IMR-90 (cell line): Measurements from ENCODE around the gene ACCSL. TPM values are rescaled to one million over a fixed set of nuclear protein-coding genes. Genes with fewer than 3 reads are reported as not detected.
A peak's percentile ranks its signal among the peaks of the same experiment; 100 is the strongest.

Experiments
- ATAC-seq: fragments of 200-7000 bp; cut with Tn5 transposase; 2 replicates; pipeline ENCODE4 v1.9.1; 2020; ENCODE audit warnings: low read depth, mild to moderate bottlenecking, moderate library complexity
- BruUV-seq: library from RNA; stranded (reverse); fragments of 400-500 nt; replicated peaks from 2 replicates; lab custom pipeline; 2021; lab: Mats Ljungman, UMichigan
- CTCF ChIA-PET: fragments of 300-600 bp; formaldehyde crosslinking; extraction: SDS; loops from one replicate; lab custom pipeline; 2021; ENCODE audit warnings: antibody characterized with exemption; lab: Yijun Ruan, JAX
- POLR2A ChIA-PET: fragments of 300-600 bp; sonication (Branson Sonifier 250); formaldehyde crosslinking; loops from one replicate; lab custom pipeline; 2022; ENCODE audit warnings: antibody characterized with exemption; ENCODE audit not compliant: unreplicated experiment; lab: Charles Lee
- DNase-seq: peaks from one replicate; pipeline ENCODE4 v3.0.0; 2013
- H2AFZ ChIP-seq: replicated peaks from 2 replicates; pipeline ENCODE3; 2013; ENCODE audit warnings: low read length, mild to moderate bottlenecking; ENCODE audit not compliant: poor library complexity
- H2AK5ac ChIP-seq: 2 replicates; pipeline ENCODE4 v1.6.1; 2013; ENCODE audit warnings: low read depth, low read length, inconsistent platforms
- H2AK9ac ChIP-seq: replicated peaks from 2 replicates; pipeline ENCODE3; 2013; ENCODE audit warnings: mild to moderate bottlenecking, low read depth, low read length, moderate library complexity; ENCODE audit not compliant: poor library complexity
- H2BK120ac ChIP-seq: 2 replicates; pipeline ENCODE4 v1.6.1; 2013; ENCODE audit warnings: low read depth, low read length, inconsistent platforms
- H2BK15ac ChIP-seq: 3 replicates; pipeline ENCODE4 v1.6.1; 2013; ENCODE audit warnings: low read depth, low read length, inconsistent platforms
- H2BK20ac ChIP-seq: 2 replicates; pipeline ENCODE4 v1.6.1; 2013; ENCODE audit warnings: low read depth, mild to moderate bottlenecking, inconsistent platforms, low read length, moderate library complexity
- H2BK5ac ChIP-seq: 2 replicates; pipeline ENCODE4 v1.6.1; 2013; ENCODE audit warnings: mild to moderate bottlenecking, low read depth, low read length, inconsistent platforms; ENCODE audit not compliant: poor library complexity, severe bottlenecking
- H3K14ac ChIP-seq: replicated peaks from 2 replicates; pipeline ENCODE4 v1.6.1; 2013; ENCODE audit warnings: low read depth, low read length, inconsistent platforms
- H3K18ac ChIP-seq: 2 replicates; pipeline ENCODE4 v1.6.1; 2013; ENCODE audit warnings: low read depth, low read length, control low read depth
- H3K23ac ChIP-seq: 2 replicates; pipeline ENCODE4 v1.6.1; 2013; ENCODE audit warnings: low read depth, low read length, inconsistent platforms
- H3K27ac ChIP-seq: 2 replicates; pipeline ENCODE4 v1.5.1; 2013; ENCODE audit warnings: mild to moderate bottlenecking, control low read depth, low read length; ENCODE audit not compliant: insufficient read depth
- H3K27me3 ChIP-seq: 2 replicates; pipeline ENCODE4 v1.6.1; 2013; ENCODE audit warnings: low read length; ENCODE audit not compliant: control insufficient read depth, insufficient read depth
- H3K36me3 ChIP-seq: 2 replicates; pipeline ENCODE4 v1.6.1; 2013; ENCODE audit warnings: low read length, mixed read lengths; ENCODE audit not compliant: control insufficient read depth, insufficient read depth
- H3K4ac ChIP-seq: 2 replicates; pipeline ENCODE4 v1.6.1; 2013; ENCODE audit warnings: low read depth, low read length, inconsistent platforms
- H3K4me1 ChIP-seq: 2 replicates; pipeline ENCODE4 v1.6.1; 2013; ENCODE audit warnings: low read length, mixed read lengths; ENCODE audit not compliant: control insufficient read depth, insufficient read depth
- H3K4me2 ChIP-seq: 2 replicates; pipeline ENCODE4 v1.6.1; 2013; ENCODE audit warnings: low read depth, mild to moderate bottlenecking, control low read depth, low read length, moderate library complexity
- H3K4me3 ChIP-seq: 2 replicates; pipeline ENCODE4 v1.5.1; 2013; ENCODE audit warnings: low read depth, mild to moderate bottlenecking, control low read depth, low read length, moderate library complexity; ENCODE audit not compliant: insufficient read depth
- H3K56ac ChIP-seq: 2 replicates; pipeline ENCODE4 v1.6.1; 2013; ENCODE audit warnings: low read length, inconsistent platforms; ENCODE audit not compliant: insufficient read depth; ENCODE audit errors: extremely low read depth
- H3K79me1 ChIP-seq, 2 experiments: 2 replicates each; pipeline ENCODE4 v1.6.1; 2013; ENCODE audit warnings: low read length in 2 of 2, inconsistent platforms in 1 of 2, low read depth in 1 of 2
- H3K9ac ChIP-seq: 2 replicates; pipeline ENCODE4 v1.6.1; 2013; ENCODE audit warnings: low read depth, low read length, control low read depth
- H3K9me1 ChIP-seq: 2 replicates; pipeline ENCODE4 v1.6.1; 2013; ENCODE audit warnings: low read length, inconsistent platforms; ENCODE audit not compliant: insufficient read depth
- H3K9me3 ChIP-seq: 2 replicates; pipeline ENCODE4 v1.6.1; 2013; ENCODE audit warnings: low read length; ENCODE audit not compliant: control insufficient read depth, insufficient read depth
- H4K20me1 ChIP-seq: 2 replicates; pipeline ENCODE4 v1.6.1; 2013; ENCODE audit warnings: low read length, inconsistent platforms; ENCODE audit not compliant: insufficient read depth
- H4K5ac ChIP-seq: 2 replicates; pipeline ENCODE4 v1.6.1; 2013; ENCODE audit warnings: mild to moderate bottlenecking, low read depth, low read length, control low read depth
- H4K8ac ChIP-seq, 2 experiments: 2 replicates each; pipeline ENCODE4 v1.6.1; 2013; ENCODE audit warnings: low read depth in 2 of 2, low read length in 2 of 2, control low read depth in 1 of 2, inconsistent platforms in 1 of 2
- H4K91ac ChIP-seq: 2 replicates; pipeline ENCODE4 v1.6.1; 2013; ENCODE audit warnings: low read depth, low read length, inconsistent platforms; ENCODE audit not compliant: insufficient read depth
- BHLHE40 ChIP-seq: fragments of 150-350 bp; IDR thresholded peaks from 2 replicates; pipeline ENCODE4 v1.6.1; 2016; ENCODE audit warnings: mild to moderate bottlenecking, low read depth, low read length
- CEBPB ChIP-seq: IDR thresholded peaks from 2 replicates; pipeline ENCODE4 v1.6.1; 2012; ENCODE audit warnings: low read depth, low read length, improper control_type of control experiment
- CHD1 ChIP-seq: IDR thresholded peaks from 2 replicates; pipeline ENCODE4 v1.6.1; 2012; ENCODE audit warnings: low read depth, low read length, improper control_type of control experiment
- CTCF ChIP-seq: conservative IDR thresholded peaks from 2 replicates; pipeline ENCODE4 v1.5.1; 2012; ENCODE audit warnings: mild to moderate bottlenecking, low read depth, low read length, improper control_type of control experiment
- ELK1 ChIP-seq: fragments of 150-350 bp; IDR thresholded peaks from 2 replicates; pipeline ENCODE4 v1.6.1; 2016; ENCODE audit warnings: low read depth, mild to moderate bottlenecking, low read length, moderate library complexity, borderline replicate concordance
- FOS ChIP-seq: fragments of 150-350 bp; IDR thresholded peaks from 2 replicates; pipeline ENCODE4 v1.6.1; 2016; ENCODE audit warnings: low read depth, low read length
- MAFK ChIP-seq: IDR thresholded peaks from 2 replicates; pipeline ENCODE4 v1.6.1; 2012; ENCODE audit warnings: low read depth, low read length, improper control_type of control experiment
- MAZ ChIP-seq: IDR thresholded peaks from 2 replicates; pipeline ENCODE4 v1.6.1; 2012; ENCODE audit warnings: low read depth, mild to moderate bottlenecking, low read length, improper control_type of control experiment, moderate library complexity, borderline replicate concordance
- MXI1 ChIP-seq: IDR thresholded peaks from 2 replicates; pipeline ENCODE4 v1.6.1; 2012; ENCODE audit warnings: low read depth, mild to moderate bottlenecking, low read length, moderate library complexity, borderline replicate concordance
- NFE2L2 ChIP-seq: fragments of 150-350 bp; IDR thresholded peaks from 2 replicates; pipeline ENCODE4 v1.6.1; 2016; ENCODE audit warnings: low read depth, mild to moderate bottlenecking, low read length
- POLR2A ChIP-seq: IDR thresholded peaks from 2 replicates; pipeline ENCODE4 v1.6.1; 2012; ENCODE audit warnings: mild to moderate bottlenecking, low read depth, low read length
- RAD21 ChIP-seq: IDR thresholded peaks from 2 replicates; pipeline ENCODE4 v1.6.1; 2012; ENCODE audit warnings: low read length, improper control_type of control experiment
- RCOR1 ChIP-seq: IDR thresholded peaks from 2 replicates; pipeline ENCODE4 v1.6.1; 2012; ENCODE audit warnings: mild to moderate bottlenecking, low read length, improper control_type of control experiment; ENCODE audit not compliant: insufficient replicate concordance
- RFX5 ChIP-seq: IDR thresholded peaks from 2 replicates; pipeline ENCODE4 v1.8.0; 2012; ENCODE audit warnings: low read depth, mild to moderate bottlenecking, low read length, moderate library complexity
- SMC3 ChIP-seq: fragments of 150-350 bp; IDR thresholded peaks from 2 replicates; pipeline ENCODE4 v1.6.1; 2016; ENCODE audit warnings: low read depth, mild to moderate bottlenecking, antibody characterized with exemption, low read length, moderate library complexity
- USF2 ChIP-seq: fragments of 150-350 bp; IDR thresholded peaks from 2 replicates; pipeline ENCODE4 v1.6.1; 2017; ENCODE audit warnings: mild to moderate bottlenecking, antibody characterized with exemption, low read length, low read depth
- WGBS, 2 experiments: methylation state at CpG; one replicate each; pipeline versions ENCODE4 v1.1.5 to v1.1.7; 2013; ENCODE audit warnings: missing lambda C conversion rate in 2 of 2; ENCODE audit not compliant: insufficient read length in 1 of 2; ENCODE audit errors: extremely low coverage in 2 of 2; 5-methylcytosine and 5-hydroxymethylcytosine counted together
- dilution Hi-C: fragments of 300-500 bp; cut with HindIII; formaldehyde crosslinking; loops from one replicate; pipeline ENCODE4 v1.14.3; 2018; ENCODE audit warnings: low sequenced_read_pairs; ENCODE audit not compliant: unreplicated experiment
- in situ Hi-C: fragments of 300-500 bp; cut with MboI; formaldehyde crosslinking; loops from 3 replicates; pipeline ENCODE4 v1.14.3; 2019; ENCODE audit warnings: low sequenced_read_pairs, inconsistent platforms, mixed read lengths
- intact Hi-C: fragments of 100-400 bp; cut with micrococcal nuclease; formaldehyde crosslinking; loops from 2 replicates; pipeline ENCODE4 v1.10.0; 2022
- polyA plus RNA-seq, 3 experiments: library from polyadenylated mRNA; depleted of rRNA; stranded (reverse); fragments of >200 nt; gene quantifications; 2 replicates each; pipeline ENCODE4 v1.2.3, GENCODE V29; 2012; ENCODE audit warnings: low replicate concordance in 1 of 3
- total RNA-seq: library from RNA; depleted of rRNA; stranded (reverse); fragments of >200 nt; gene quantifications from 2 replicates; pipeline ENCODE4 v1.2.3, GENCODE V29; 2012

ACCSL gene
- total and polyA plus RNA-seq, 2 of the 4 experiments (the other 2 are of a cell fraction): not detected

- no peaks in the 10 kb centered on the region for H3K36me3 ChIP-seq
- intact Hi-C loops: no loop called here
- peaks cover 3% of the 10 kb centered on the region; the same call in 1 of the 2 replicates for H3K9me1 ChIP-seq
- DNase-seq: no peak
- no peak overlapping the region for H3K18ac ChIP-seq
- no peak for ATAC-seq
- H3K4me1 ChIP-seq: peaks cover 3% of the 10 kb centered on the region; the same call in 1 of the 2 replicates
- no peak overlapping the region for H3K56ac ChIP-seq
- in situ Hi-C loops: no loop called here
- peak overlapping the region; percentile 92 to 93; a peak in 2 of 4 replicates for H4K8ac ChIP-seq
- BruUV-seq: no TSS peak
- H3K4me2 ChIP-seq: no peak overlapping the region
- H2AK5ac ChIP-seq: no peak overlapping the region
- ChIA-PET POLR2A (interaction anchor here (0.5 kb wide), 1 partner anchor 122 kb away, joined by 5 read pairs; no protein-coding TSS in a partner anchor), CTCF (interaction anchor here (0.6 kb wide), 1 partner anchor 558 kb away, joined by 6 read pairs; no protein-coding TSS in a partner anchor)
- TF ChIP-seq ELK1 (no peak), SMC3 (no peak), MXI1 (no peak), RAD21 (no peak), CEBPB (no peak), CHD1 (no peak), RFX5 (no peak), RCOR1 (no peak), MAFK (no peak), CTCF (no peak), POLR2A (no peak), USF2 (no peak), BHLHE40 (no peak), FOS (no peak), NFE2L2 (no peak), MAZ (no peak)
- H3K27me3 ChIP-seq: peaks cover 3% of the 10 kb centered on the region; the same call in 1 of the 2 replicates
- no peak overlapping the region for H3K23ac ChIP-seq
- WGBS, 2 experiments: 100% methylated on average over 1 of the region's 5 CpGs; no CpG with 5 or more reads in 1 of the 2 experiments
- no peaks in the 10 kb centered on the region for H3K9me3 ChIP-seq
- no peaks in the 10 kb centered on the region for H4K20me1 ChIP-seq
- no peak overlapping the region for H3K9ac ChIP-seq
- no peak overlapping the region for H2BK20ac ChIP-seq
- H3K27ac ChIP-seq: no peak overlapping the region
- no peak overlapping the region for H2AFZ ChIP-seq
- no peaks in the 10 kb centered on the region; a peak in 1 of 4 replicates for H3K79me1 ChIP-seq
- dilution Hi-C loops: no loop called here
- no peak overlapping the region for H4K91ac ChIP-seq
- H3K4ac ChIP-seq: no peak overlapping the region
- no peak overlapping the region for H4K5ac ChIP-seq
- H2BK120ac ChIP-seq: no peak overlapping the region
- H2BK15ac ChIP-seq: no peak overlapping the region
- no peak overlapping the region for H3K4me3 ChIP-seq
- no peak overlapping the region for H2AK9ac ChIP-seq
- no peak overlapping the region for H3K14ac ChIP-seq
- H2BK5ac ChIP-seq: no peak overlapping the region
Observed at GRCh38 chr11:44067266-44067665, 19.5 kb downstream of the ACCSL start.
